NCI-H1417 treated with DMSO at 0.1 percent for 48 hours (cell line): Measurements from ENCODE around the gene LOC128125822.
"Not testable (repeated sequence)": the region's sequence is repeated elsewhere in the genome, so short reads cannot be mapped to it uniquely, and the experiment has no call there.

Experiments
- DNase-seq: peaks from one replicate; lab custom pipeline; 2025; lab: John Stamatoyannopoulos, UW

LOC128125822 gene

GRCh38 chr6:63582579-63583231 is 10.4 kb downstream of the LOC128125822 start:
- no peak for DNase-seq

- no peak for DNase-seq
Observed at GRCh38 chr6:63584125-63584514, 11.8 kb downstream of the LOC128125822 start.

DNA sequence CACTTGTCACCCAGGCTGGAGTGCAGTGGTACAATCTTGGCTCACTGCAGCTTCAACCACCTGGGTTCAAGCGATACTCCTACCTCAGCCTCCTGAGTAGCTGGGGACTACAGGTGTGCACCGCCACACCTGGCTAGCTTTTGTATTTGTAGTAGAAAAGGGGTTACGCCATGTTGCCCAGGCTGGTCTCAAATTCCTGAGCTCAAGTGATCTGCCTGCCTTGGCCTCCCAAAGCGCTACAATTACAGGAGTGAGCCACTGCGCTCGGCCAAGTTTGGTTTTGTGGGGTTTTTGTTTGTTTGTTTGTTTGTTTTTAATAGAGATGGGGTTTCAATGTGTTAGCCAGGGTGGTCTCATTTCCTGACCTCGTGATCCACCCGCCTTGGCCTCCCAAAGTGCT is 12.3 kb downstream of the LOC128125822 start:
- no peak for DNase-seq

DNA sequence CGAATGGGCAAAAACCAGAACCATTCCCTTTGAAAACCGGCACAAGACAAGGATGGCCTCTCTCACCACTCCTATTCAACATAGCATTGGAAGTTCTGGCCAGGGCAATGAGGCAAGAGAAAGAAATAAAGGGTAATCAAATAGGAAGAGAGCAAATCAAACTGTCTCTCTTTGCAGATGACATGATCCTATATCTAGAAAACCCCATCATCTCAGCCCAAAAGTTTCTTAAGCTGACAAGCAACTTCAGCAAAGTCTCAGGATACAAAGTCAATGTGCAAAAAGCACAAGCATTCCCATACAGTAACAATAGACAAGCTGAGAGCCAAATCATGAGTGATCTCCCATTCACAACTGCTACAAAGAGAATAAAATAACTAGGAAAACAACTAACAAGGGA is 13.4 kb downstream of the LOC128125822 start:
- not testable (repeated sequence) for DNase-seq

DNA sequence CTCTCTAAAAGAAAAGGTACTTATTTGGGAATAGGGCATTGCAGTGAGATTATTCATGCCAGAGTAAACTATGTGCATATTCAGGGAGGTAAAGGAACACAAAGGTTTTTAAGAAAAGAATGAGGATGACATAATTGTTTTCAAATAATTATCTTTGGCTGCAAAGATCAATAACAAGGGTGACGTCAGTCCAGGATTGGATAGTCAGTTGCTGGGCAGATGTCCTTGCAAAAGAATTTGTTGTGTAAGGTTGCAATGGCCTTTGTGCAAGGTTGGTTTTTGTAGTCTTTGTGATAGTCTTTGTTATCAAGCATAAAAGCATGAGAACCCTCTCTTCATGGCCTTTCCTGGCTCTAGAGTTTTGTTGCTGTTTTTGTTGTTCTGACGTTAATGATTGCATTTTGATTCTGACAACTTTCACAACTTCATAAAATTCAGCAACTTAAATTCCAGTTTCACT is 17.7 kb downstream of the LOC128125822 start:
- no peak for DNase-seq

GRCh38 chr6:63592886-63593285 is 20.6 kb downstream of the LOC128125822 start:
- DNase-seq, result no peak

DNA sequence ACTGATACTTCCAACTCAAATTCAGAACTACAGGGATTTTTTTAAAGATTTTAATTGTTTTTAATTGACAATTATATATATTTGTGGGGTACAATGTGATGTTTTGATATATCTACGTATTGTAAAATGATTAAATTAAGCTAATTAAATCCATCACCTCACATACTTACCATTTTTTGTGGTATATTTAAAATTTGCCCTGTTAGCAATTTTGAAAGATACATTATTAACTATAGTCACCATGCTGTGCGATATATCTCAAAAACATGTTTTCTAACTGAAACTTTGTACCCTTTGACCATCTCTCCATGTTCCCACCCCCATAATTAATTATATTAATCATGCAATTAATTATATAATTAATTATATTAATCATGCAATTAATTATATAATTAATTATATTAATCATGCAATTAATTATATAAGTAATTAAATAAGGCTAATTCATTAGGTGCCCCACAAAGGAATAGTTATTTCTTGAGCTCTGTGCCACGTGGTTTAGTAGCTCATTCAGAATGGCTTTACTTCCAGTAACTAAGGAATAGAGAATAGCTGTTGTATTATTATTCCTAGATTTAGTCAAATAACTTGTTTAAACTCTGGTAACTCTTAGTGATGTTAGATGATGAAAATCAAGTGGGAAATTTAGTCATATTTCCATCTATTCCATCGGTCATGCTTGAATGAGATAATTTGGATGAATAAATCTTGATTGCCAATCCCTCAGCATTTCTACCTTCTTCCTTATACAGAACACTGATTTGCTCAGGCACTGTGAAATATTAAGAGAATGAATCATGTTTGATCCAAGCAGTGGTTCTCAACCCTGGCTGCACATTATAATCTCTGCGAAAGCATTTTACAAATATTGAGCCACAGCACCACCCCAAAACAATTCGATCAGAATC is 25.1 kb downstream of the LOC128125822 start:
- DNase-seq, result no peak

- peak; percentile 33 for DNase-seq
Observed at GRCh38 chr6:63598049-63599036, 26.1 kb downstream of the LOC128125822 start.

GRCh38 chr6:63599243-63599642 is 27.0 kb downstream of the LOC128125822 start:
- DNase-seq, result no peak

GRCh38 chr6:63600136-63600535 is 27.9 kb downstream of the LOC128125822 start:
- no peak for DNase-seq

GRCh38 chr6:63609231-63609630 is 37.0 kb downstream of the LOC128125822 start:
- DNase-seq, result no peak

DNA sequence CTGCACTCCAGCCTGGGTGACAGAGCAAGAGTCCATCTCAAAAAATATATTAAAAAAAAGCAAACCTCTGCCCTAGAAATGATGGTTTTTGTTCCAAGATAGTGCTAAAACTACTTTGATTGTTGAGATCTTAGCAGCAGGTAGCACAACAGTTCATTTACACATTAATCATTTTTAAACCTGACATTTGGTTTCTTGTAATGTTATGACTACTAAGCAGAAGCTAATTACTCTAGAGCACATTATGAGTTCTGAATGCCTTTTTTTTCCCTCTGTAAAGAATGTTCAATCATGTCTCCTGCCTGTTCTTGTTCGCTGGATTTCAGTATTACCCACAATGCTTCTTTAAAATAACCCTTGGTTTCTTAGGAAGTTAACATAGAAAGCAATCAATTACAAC is 38.7 kb downstream of the LOC128125822 start:
- no peak for DNase-seq

GRCh38 chr6:63611560-63611959 is 39.3 kb downstream of the LOC128125822 start:
- no peak for DNase-seq

- no peak for DNase-seq
Observed at GRCh38 chr6:63615590-63615989, 43.3 kb downstream of the LOC128125822 start.
